MCF 10A (cell line): ENCODE measurements around the gene RASL12. TPM values are rescaled to one million over a fixed set of nuclear protein-coding genes. Genes with fewer than 3 reads are reported as not detected.

ENCODE experiments used
- BruUV-seq: library from RNA; stranded (reverse); fragments of 400-500 nt; replicated peaks from 2 replicates; lab custom pipeline; 2021; lab: Mats Ljungman, UMichigan
- CTCF ChIA-PET: fragments of 300-600 bp; sonication (Branson Sonifier 250); formaldehyde crosslinking; extraction: SDS; loops from one replicate; lab custom pipeline; 2021; ENCODE audit warnings: antibody characterized with exemption, inconsistent platforms; lab: Yijun Ruan, JAX
- POLR2A ChIA-PET: fragments of 300-600, 350-650 bp; sonication (Branson Sonifier 250); formaldehyde crosslinking; extraction: SDS; loops from one replicate; lab custom pipeline; 2020; ENCODE audit warnings: antibody characterized with exemption, inconsistent platforms; lab: Yijun Ruan, JAX
- DNase-seq: peaks from one replicate; pipeline ENCODE4 v3.0.0-alpha.2; 2018; ENCODE audit not compliant: unreplicated experiment
- H3K27ac Mint-ChIP-seq: one replicate; pipeline ENCODE4 v1.8.0; 2022; ENCODE audit warnings: mild to moderate bottlenecking, low read depth, mixed read lengths; ENCODE audit not compliant: unreplicated experiment
- H3K27me3 Mint-ChIP-seq: one replicate; pipeline ENCODE4 v1.8.0; 2022; ENCODE audit warnings: mixed read lengths; ENCODE audit not compliant: insufficient read depth, unreplicated experiment
- H3K36me3 Mint-ChIP-seq: one replicate; pipeline ENCODE4 v1.8.0; 2022; ENCODE audit warnings: mild to moderate bottlenecking, moderate library complexity, mixed read lengths; ENCODE audit not compliant: insufficient read depth, unreplicated experiment
- H3K4me1 Mint-ChIP-seq: one replicate; pipeline ENCODE4 v1.8.0; 2022; ENCODE audit warnings: mixed read lengths; ENCODE audit not compliant: insufficient read depth, unreplicated experiment
- H3K4me3 Mint-ChIP-seq: one replicate; pipeline ENCODE4 v1.8.0; 2022; ENCODE audit warnings: mild to moderate bottlenecking, moderate library complexity, mixed read lengths; ENCODE audit not compliant: unreplicated experiment
- H3K9me3 Mint-ChIP-seq: one replicate; pipeline ENCODE4 v1.8.0; 2022; ENCODE audit warnings: mixed read lengths; ENCODE audit not compliant: unreplicated experiment
- intact Hi-C: fragments of 100-400 bp; cut with micrococcal nuclease; formaldehyde crosslinking; loops from 2 replicates; pipeline ENCODE4 v1.14.1; 2022
- total RNA-seq: library from RNA; stranded (reverse); gene quantifications from 2 replicates; pipeline ENCODE4 v1.2.3, GENCODE V29; 2022
- TF ChIP-seq, protein P1 (sequence below): fragments of 200-600 bp; IDR thresholded peaks from one replicate; pipeline ENCODE4 v1.8.0; 2022; ENCODE audit warnings: antibody characterized with exemption, mild to moderate bottlenecking; ENCODE audit not compliant: unreplicated experiment

RASL12 gene
- total RNA-seq, 1 experiment from 2014 or later, result not detected

DNA sequence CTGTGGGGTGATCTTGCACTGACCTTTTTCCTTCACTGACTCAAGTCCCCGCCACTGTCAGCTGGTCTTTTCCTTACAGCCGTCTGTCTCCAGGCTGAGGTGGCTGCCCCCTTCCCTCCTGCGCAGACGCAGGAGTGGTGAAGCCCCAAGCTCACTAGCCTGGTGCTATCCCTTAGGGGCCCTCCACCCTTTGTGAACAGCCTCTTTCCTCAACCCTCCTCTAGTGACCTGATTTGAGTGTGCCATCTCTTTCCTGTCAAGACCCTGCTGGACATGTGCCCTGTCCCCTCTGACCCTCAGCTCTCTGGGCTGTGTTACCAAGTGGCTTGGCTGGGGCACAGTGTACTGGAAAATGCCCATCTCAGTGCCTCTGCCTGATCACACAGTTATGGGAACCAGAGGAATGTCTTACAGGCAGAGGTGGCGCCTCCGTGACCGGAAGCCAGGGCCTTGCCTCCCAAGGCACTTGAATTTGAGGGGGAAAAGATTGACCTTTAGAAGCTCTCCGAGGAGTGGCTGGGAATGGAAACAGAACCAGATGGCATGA is 17.5 kb upstream of the RASL12 start:
- H3K4me3 Mint-ChIP-seq, result no peak overlapping the region
- intact Hi-C loops, result no loop called here
- CTCF ChIA-PET, result interaction anchor here (0.6 to 4.0 kb wide), 8 partner anchors 16 to 396 kb away, joined by 3 to 22 read pairs (median 3); partner anchors contain the start of gene RASL12
- H3K36me3 Mint-ChIP-seq, result no peaks in the 10 kb centered on the region
- TF ChIP-seq, protein P1, sequence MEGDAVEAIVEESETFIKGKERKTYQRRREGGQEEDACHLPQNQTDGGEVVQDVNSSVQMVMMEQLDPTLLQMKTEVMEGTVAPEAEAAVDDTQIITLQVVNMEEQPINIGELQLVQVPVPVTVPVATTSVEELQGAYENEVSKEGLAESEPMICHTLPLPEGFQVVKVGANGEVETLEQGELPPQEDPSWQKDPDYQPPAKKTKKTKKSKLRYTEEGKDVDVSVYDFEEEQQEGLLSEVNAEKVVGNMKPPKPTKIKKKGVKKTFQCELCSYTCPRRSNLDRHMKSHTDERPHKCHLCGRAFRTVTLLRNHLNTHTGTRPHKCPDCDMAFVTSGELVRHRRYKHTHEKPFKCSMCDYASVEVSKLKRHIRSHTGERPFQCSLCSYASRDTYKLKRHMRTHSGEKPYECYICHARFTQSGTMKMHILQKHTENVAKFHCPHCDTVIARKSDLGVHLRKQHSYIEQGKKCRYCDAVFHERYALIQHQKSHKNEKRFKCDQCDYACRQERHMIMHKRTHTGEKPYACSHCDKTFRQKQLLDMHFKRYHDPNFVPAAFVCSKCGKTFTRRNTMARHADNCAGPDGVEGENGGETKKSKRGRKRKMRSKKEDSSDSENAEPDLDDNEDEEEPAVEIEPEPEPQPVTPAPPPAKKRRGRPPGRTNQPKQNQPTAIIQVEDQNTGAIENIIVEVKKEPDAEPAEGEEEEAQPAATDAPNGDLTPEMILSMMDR, result no peak
- no peak for DNase-seq
- no TSS peak for BruUV-seq
- no peaks in the 10 kb centered on the region for H3K9me3 Mint-ChIP-seq
- H3K4me1 Mint-ChIP-seq, result peaks cover 7% of the 10 kb centered on the region
- peaks cover 38% of the 10 kb centered on the region for H3K27me3 Mint-ChIP-seq
- POLR2A ChIA-PET, result no interaction called here
- H3K27ac Mint-ChIP-seq, result no peak overlapping the region

- ChIA-PET CTCF (interaction anchor here (0.5 to 4.0 kb wide), 10 partner anchors 16 to 397 kb away, joined by 3 to 22 read pairs (median 3); partner anchors contain the start of gene RASL12), POLR2A (interaction anchor here (0.9 kb wide), 1 partner anchor 14 kb away, joined by 3 read pairs; no protein-coding TSS in a partner anchor)
- H3K27me3 Mint-ChIP-seq, result peaks cover 38% of the 10 kb centered on the region
- no peaks in the 10 kb centered on the region for H3K36me3 Mint-ChIP-seq
- no TSS peak for BruUV-seq
- no peak for DNase-seq
- intact Hi-C loops, result no loop called here
- H3K4me3 Mint-ChIP-seq, result no peak overlapping the region
- H3K9me3 Mint-ChIP-seq, result no peaks in the 10 kb centered on the region
- H3K4me1 Mint-ChIP-seq, result peaks cover 7% of the 10 kb centered on the region
- no peak overlapping the region for H3K27ac Mint-ChIP-seq
- TF ChIP-seq, protein P1, result no peak
These were observed 16.9 kb upstream of the RASL12 start for GRCh38 chr15:65084500-65085206.

DNA sequence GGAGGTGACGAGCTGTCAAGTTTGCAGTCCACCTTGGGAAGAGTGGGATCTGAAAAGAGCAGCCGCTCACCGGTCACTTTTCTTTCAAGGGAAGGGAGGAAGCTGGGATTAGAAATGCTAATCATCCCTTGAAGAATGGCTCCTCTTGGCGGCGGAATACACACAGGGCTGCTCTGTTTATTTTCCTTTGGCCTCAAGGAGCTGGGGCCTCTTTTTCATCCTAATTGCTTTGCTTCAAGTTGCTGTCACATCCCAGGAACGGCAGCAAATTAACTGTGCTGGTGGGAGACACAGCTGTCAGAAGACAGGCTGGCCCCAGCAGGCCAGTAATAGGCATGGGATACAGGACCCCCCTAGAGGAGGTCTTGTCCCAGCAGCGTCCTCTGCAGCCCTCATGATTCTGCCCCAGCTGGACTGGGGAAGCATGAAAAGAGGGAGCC is 15.5 kb upstream of the RASL12 start:
- no TSS peak for BruUV-seq
- no peak overlapping the region for H3K4me3 Mint-ChIP-seq

More for the DNA sequence above, 15.5 kb upstream of the RASL12 start:
- ChIA-PET POLR2A (interaction anchor here (0.7 kb wide), 3 partner anchors 9 to 382 kb away, joined by 3 to 4 read pairs (median 3); no protein-coding TSS in a partner anchor), CTCF (interaction anchor here (1.2 to 1.3 kb wide), 2 partner anchors 14 to 28 kb away, joined by 4 to 5 read pairs; no protein-coding TSS in a partner anchor)
- Mint-ChIP-seq H3K27me3 (peaks cover 38% of the 10 kb centered on the region), H3K4me1 (peaks cover 7% of the 10 kb centered on the region), H3K27ac (no peak overlapping the region), H3K36me3 (no peaks in the 10 kb centered on the region), H3K9me3 (no peaks in the 10 kb centered on the region)
- no peak for DNase-seq
- TF ChIP-seq, protein P1, result no peak
- intact Hi-C loops, result loop anchor here (1.0 kb wide), 2 partner anchors 29 to 50 kb away; no protein-coding TSS in a partner anchor
